Embryonic facial prominence (tissue), 1 donor: ENCODE results near the gene PSMB4.
"Not testable (repeated sequence)": the region's sequence is repeated elsewhere in the genome, so short reads cannot be mapped to it uniquely, and the experiment has no call there.

ENCODE experiments used
- DNase-seq: peaks from one replicate; pipeline ENCODE4 v3.0.0-alpha.2; 2016; ENCODE audit errors: extremely low spot score

Gene PSMB4

DNA sequence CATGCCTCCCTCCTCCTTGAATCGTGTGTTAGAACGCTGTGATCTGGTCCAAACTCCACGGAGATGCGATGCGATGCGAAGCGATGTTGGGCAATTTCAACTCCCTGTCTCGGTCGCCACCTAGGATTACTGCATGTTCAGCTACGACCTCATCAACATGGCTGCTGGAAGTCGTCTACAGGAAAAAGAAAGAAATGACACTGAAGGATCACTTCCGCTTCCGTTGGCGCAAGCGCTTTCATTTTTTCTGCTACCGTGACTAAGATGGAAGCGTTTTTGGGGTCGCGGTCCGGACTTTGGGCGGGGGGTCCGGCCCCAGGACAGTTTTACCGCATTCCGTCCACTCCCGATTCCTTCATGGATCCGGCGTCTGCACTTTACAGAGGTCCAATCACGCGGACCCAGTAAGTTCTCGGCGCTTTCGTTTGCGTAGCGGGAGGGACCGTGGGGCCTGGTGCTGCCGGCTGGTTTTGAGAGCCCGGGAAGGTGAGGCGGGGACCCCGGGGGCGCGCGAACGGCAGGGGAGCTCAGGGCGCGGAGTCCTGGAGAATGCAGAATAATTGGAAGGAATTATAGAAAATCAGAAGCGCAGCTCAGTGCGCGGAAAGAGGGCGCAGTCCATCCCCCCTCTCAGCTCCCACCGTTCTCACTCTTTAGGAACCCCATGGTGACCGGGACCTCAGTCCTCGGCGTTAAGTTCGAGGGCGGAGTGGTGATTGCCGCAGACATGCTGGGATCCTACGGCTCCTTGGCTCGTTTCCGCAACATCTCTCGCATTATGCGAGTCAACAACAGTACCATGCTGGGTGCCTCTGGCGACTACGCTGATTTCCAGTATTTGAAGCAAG lies at the start of gene PSMB4:
Gene PSMB4, plus strand, starts transcription at position 250 of the 848 bp plus-strand sequence. Its CDS starts 15 bp downstream, at position 265.
- peak; percentile 90 for DNase-seq

DNA sequence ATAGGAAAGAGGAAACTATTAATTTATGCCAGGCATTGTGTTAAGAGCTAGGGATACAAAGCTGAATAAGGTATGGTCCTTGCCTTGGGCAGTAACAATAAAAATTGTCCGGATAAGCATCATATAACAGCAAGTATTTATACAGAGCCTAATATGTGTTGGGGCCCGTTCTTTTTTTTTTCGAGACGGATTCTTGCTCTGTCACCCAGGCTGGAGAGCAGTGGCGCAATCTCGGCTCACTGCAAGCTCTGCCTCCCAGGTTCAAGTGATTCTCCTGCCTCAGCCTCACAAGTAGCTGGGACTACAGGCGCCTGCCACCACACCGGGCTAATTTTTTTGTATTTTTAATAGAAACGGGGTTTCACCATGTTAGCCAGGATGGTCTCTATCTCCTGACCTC lies 49.0 kb upstream of the PSMB4 start:
- DNase-seq, result not testable (repeated sequence)

DNA sequence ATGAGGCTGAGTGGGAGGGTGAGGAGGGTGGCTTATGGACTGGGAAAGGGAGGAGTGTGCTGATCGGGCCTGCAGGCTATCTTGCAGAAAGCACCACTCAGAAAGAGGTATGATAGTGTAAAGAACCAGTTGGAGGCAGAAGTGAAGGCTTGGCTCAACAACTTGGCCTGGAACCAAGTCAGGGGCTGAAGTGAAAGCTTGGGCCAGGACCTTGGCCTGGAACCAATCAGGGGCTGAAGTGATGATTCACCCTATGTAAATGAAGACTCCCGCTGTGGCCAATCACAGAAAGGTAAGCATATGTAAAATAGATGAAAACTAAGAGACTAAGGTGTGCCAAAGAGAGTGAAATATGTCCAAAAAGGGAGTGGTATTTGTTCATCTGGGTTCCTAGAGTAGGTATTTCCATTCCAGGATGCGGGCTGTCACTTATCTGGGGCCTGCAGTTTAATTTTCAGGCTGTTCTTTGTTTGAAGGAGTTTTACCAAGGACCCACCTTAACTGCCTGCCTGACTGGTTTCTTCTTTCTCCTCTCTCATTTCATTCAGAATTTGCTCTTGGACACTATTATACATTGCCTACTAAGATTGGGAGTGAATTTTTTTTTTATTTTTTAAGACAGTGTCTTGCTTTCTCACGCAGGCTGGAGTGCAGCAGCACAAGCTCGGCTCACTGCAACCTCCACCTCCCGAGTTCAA lies 47.2 kb upstream of the PSMB4 start:
- DNase-seq, result no peak

DNA sequence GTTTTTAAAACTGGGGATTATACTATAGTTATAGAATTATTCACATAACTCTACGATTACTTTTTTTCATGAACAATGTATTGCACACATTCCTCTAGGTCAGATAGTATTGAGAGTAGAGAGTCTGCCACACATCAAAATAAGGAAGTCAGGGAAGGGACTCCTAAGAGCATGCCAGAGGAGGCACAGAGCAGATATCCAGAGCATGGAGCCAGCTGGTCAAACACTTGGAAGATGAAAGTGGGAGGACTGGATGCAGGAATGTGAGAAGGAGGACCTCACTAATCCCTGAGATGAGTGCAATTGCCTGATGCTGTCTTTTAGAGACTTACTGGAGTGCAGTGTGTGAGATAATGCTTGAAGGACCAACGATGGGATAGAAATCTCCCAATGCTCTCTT lies 42.7 kb upstream of the PSMB4 start:
- no peak for DNase-seq

DNA sequence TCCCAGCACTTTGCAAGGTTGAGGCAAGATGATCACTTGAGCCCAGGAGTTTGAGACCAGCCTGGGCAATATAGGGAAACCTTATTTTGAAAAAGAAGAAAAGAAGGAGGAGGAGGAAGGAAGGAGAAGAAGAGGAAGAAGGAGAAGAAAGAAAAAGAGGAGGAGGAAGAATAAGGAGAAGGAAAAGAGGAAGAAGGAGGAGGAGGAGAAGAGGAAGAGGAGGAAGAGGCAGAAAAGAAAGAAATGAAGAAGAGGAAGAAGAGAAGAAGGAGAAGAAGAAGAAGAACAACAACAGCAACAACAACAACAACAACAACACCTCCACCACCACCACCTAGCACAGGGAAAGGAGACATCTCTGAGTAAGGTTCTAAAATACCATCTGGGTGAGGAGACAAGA lies 37.5 kb upstream of the PSMB4 start:
- DNase-seq, result no peak

DNA sequence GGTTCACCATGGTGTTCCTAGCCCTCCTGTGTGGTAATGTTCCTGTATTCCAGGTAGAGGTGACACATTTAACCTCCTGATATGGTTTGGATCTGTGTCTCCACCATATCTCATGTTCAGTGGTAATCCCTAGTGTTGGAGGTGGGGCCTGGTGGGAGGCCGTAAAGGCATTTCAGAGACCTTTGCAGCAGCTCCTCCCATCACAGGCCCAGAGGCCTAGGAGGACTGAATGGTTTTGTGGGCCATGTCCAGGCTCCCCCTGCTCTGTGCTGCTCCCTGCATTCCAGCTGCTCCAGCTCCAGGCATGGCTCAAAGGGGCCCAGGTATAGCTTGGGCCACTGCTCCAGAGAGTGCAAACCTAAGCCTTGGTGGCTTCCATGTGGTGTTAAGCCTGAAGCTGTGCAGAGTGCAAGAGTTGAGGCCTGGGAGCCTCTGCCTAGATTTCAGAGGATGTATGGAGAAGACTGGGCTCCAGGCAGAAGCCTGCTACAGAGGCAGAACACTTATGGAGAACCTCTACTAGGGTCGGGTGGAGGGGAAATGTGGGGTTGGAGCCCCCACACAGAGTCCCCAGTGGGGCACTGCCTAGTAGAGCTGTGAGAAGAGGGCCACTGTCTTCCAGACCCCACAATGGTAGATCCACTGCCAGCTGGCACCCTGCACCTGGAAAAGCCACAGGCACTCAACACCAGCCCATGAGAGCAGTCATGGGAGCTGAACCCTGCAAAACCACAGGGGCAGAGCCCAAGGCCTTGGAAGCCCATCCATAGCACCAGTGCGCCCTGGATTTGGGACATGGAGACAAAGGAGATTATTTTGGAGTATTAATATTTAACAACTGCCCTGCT lies 36.8 kb upstream of the PSMB4 start:
- no peak for DNase-seq

DNA sequence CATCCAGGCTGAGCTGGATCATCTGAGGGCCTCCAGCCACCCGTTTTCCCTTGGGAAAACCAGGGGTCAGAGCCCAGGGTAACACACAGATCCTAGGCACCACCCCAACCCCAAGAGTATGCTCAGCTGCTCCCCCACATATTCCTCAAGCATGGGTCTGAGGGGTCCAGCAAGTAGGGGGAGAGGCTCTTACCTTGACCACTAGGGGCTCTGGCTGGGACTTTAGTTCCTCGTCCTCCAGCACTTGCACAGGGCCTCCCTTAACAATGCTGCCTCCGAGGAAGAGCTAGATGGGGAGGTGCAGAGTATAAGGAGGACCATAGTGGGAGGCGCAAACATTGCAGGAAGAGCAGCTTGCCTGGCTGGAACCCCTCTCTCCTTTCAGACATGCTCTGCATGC lies 34.4 kb upstream of the PSMB4 start:
- no peak for DNase-seq

DNA sequence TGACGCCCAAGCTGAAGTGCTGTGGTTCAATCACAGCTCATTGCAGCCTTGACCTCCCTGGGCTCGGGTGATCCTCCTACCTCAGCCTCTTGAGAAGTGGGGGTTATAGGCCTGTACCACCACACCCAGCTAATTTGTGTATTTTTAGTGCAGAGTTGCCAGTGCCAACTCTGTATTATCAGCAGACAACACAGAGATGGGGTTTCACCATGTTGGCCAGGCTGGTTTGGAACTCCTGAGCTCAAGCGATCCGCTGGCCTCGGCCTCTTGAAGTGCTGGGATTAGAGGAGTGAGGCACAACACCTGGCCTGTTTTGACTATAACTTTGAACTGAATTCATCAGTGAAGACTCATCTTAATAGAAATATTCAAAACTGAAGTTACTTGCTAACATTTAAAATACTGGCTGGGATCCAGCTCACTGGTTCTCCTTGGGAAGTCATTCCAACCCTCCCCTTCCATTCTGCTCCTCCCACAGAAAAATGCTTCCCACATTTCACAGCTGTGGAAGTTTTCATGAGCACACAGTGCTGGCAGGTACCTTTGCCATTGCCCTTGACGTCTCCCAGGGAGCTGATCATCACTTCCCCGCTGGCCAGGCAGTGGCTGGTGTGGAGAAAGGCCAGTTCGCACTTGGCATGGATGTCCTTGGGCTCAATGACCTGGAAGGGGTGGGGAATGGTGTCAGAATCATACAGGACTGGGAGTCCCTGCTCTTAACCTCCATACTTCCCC lies 31.5 kb upstream of the PSMB4 start:
- DNase-seq, result no peak

DNA sequence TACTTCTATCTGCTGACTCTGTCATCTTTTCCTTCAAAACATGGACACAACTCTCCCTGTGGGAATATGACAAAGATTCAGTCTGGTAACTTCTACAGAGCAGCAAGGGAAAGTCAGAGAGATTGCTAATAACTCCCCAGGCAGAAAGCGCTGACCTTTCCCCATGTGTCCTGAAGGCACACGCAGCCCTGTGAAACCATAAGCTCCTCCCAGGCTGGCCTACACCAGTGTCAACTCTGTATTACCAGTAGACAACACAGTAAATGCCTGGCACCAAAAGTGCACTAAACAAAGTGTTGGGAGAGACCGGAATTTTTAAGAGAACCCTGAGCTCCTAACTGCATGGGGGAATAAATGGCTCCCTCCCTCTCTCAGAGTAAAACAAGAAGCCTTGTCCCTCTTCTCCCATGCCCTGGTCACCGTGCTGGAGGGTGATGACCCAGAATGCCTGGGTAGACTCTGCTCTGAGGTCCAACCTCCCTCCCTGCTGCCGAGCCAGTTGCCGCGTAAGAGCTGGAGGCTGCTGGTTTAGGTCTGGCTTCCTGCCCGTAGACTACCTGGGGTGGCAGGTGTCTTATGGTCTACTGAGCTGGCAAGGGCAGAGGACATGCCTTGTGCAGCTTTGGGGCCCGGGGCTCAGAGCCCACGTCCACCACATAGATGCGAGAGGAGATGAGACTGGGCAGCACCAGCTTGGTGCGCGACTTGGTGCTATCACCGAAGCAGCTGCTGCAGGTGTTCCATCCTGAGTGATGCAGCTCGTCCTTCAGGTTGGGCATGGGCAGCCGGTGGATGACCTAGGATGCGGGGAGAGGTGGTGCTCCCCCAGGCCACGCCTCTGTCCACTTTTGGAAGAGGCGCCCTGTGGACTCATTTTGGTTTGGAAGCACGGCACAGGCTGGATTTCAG lies 30.7 kb upstream of the PSMB4 start:
- DNase-seq, result no peak

DNA sequence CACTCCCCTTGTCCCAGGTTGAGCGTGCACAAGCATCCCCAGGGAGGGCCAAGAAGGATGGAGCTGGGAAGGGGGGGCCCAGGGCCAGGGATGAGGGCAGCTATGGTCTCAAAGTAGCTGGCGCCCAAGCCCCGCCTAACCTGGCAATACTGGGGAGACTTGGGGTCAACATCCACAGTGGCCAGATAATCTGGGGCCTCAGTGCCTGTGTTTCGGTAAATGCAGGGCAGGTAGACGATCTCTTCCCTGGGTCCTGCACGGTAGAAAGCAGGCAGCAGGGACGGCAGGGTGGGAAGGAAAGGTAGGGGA lies 30.1 kb upstream of the PSMB4 start:
- DNase-seq, result no peak

DNA sequence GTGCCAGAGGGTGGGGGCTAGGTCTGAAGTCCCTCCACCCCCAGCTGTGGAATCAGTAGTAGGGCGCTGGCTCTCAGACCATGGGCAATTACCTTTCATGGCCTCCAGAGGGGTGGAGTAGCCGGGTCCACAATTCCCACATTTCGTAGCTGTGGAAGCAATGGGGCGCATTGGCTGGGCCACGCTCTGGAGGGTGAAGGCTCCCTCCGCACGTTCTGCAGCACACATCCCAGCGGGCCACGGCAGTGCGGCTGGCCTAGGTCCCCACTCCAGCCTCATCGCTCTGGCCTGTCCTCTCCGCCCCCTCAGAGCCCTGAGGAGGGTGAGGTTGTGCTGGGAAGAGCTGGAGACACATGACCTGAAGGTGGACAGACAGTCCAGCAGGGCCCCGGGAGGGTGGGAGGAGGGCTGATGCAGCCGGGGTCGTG lies 29.7 kb upstream of the PSMB4 start:
- no peak for DNase-seq

DNA sequence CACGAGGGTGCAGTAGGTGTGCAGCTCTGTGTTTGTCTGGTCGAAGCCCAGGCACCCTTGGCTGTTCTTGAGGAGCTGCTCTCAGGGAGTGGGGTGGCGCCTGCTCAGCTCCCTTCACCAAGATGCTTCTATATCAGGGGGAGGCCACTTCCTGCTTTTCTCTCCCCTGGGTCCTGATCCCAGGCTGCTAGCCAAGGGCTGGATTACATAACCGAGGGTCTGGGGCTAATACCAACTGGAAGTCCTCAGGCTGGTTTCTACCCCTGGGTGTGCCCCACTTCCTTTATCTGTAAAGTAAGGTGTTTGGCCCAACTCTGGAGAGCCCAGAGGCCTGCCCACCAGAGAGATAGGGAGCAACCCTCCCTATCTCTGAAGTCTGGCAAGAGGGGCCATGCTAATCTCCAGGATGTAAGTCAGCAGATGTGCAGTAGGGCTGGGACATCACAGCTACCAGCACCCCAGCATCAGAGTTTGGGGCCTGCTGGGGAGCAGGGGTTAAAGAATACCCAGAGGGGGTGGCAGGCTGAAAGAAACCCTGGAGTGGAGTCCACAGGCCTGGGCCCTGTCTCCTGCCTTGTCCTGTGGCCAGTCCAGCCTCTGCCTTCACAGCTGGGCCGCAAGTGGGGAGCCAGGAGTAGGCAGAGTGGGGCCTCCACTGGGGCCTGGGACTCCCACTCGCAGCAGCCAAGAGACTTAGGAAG lies 29.0 kb upstream of the PSMB4 start:
- no peak for DNase-seq

DNA sequence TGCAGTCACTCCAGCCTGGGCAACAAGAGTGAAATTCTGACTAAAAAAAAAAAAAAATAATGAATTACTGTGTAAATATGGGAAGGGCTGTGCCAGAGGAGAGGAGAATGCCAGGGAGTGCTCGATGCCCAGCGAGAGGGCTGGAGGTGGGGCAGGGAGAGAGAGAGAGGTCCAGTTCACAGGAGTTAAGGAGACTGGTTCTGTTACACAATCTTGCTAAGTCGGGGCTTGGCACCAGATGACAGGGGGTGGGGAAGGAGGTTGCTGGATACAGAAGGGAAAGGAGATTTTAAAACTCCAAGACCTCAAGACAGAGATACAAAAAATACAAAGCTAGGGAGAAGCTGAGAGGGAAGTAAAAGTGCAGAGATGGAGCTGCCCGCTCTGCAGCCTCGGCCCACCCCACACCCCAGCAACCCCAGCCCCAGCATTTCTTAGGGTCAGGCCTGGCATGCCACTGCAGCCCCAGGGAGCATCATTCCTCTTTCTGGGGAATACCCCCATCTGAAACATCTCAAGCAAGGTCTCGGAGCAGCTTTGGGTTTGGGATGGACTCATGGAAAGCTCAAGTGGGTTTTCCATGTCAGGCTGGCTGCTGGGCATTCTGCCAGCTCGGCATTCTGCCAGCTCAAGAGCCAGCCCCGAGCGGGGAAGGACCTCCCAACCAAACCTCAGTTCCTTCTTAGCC lies 27.9 kb upstream of the PSMB4 start:
- no peak for DNase-seq

DNA sequence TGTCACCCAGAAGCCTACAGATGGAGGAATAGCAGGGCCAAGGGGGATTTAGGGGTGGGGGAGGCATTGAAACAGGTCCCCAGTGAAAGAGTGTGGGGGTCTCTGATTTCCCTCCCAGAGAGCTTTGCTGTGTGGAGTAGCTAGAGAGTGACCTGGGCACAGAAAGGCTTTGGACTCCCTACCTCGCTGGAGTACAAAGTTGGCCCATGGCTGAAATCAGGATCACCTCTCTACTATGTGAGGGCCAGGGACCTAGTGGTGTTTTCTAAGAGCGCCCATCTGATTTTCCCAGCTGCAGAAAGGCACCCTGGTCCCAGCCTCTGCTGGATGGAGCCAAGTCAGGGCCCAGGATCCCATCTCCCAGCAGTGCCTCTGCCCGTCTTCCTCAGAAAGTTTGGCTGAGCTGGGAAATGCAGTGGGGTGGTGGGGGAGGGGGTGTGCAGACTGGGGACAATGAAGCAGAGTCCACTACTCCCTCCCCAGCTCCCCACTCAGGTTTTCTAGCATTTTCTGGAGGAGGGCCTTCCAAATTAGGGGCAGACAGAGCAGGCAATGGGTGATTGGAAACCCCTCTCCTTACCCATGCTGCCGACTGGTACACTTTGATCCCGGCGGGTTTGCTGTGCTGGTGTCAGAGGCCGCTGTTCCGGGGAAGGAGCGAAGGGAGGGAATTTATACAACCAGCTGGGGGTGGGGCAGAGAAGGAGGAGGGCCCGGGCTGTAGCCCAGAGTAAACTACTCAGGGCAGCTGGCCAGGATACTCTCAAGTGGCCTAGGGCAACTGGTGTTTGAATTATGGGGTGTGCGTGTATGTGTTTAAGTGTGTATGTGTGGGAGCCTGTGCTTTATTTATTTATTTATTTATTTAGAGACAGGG lies 27.1 kb upstream of the PSMB4 start, which contains the start of gene SELENBP1:
Gene SELENBP1, minus strand, starts transcription at position 648 of the 877 bp plus-strand sequence. Its CDS starts 64 bp downstream, at position 584.
- DNase-seq, result no peak

DNA sequence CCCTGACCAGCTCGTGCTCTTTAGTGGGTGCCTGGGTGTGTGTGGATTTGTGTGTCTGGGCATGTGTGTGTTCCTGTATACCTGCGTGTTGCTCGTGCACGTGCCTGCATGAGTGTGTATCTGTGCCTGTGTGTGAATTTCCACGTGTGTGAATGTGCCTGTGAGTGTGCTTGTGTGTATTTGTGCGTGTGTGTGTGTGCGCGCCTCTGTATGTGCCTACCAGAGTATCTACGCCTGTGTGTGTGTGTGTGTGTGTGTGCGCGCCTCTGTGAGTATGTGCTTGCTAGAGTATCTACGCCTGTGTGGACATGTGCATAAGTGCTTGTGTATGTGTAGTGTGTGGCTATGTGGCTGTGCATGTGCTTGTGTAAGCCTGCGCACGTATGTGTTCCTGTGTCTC lies 26.2 kb upstream of the PSMB4 start:
- no peak for DNase-seq

DNA sequence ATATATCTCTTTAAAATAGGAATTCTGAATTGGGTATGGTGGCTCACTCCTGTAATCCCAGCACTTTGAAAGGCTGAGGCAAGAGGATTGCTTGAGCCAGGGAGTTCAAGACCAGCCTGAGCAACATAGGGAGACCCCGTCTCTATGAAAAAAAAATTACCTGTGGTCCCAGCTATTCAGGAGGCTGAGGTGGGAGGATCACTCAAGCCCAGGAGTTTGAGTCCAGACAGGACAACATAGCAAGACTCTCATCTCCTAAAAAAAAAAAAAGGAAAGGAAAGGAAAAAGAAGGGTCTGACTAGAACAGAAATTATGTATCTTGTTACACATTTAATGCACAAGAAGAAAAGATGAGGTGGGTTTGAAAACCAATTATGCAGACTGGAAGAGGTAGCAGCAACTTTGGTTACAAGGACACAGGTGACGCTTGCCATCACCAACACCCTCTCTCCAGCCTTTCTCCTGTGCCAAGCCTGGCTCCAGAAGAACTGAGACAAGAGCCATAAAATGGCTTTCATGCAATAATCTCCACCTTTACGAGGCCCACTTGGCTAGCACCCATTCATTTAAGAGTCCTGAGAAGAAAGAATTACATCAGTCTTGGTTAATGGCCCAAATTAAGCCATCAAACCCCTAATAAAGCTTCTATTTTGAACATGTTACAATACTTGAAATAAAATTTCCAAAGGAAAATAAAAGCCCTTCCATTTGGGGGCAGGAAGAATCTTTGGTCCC lies 22.1 kb upstream of the PSMB4 start:
- DNase-seq, result no peak

DNA sequence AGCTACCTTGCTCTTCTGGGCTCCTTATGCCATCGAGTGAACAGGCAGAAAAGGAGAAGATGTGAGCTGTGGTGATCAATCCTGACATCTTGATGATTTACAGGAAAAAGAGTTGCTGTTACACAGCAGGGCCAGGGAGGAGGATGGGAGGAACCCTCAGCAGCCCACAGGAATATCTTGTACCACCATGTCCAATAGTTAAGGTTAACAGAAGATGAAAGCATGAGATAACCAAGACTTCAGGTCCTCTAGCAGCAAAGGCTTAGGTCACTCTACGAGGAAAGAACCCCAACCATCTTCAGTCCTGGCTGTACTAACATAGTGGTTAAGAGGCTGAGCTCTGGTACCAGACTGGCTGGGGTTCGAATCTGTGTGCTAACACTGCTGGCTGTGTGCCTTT lies 14.8 kb upstream of the PSMB4 start:
- DNase-seq, result no peak

DNA sequence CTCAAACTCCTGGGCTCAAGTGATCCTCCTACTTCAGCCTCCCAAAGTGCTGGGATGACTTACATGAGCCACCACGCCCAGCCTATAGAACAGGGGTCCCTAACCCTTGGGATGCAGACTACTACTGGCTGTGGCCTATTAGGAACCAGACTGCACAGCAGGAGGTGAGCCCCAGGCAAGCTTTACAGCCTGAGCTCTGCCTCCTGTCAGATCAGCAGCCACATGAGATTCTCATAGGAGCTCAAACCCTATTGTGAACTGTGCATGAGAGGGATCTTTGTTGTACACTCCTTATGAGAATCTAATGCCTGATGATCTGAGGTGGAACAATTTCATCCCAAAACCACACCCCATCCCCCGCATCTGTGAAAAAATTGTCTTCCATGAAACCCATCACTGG lies 13.4 kb upstream of the PSMB4 start:
- no peak for DNase-seq
